Right renal pelvis (tissue), 4 donors: ENCODE results near the gene EGF. TPM values are rescaled to one million over a fixed set of nuclear protein-coding genes. Genes with fewer than 3 reads are reported as not detected.
"Not testable (repeated sequence)": the region's sequence is repeated elsewhere in the genome, so short reads cannot be mapped to it uniquely, and the experiment has no call there.

ENCODE experiments used
- DNase-seq, 4 donors: peaks; one replicate each; pipeline ENCODE4 v3.0.0-alpha.2; 2013; ENCODE audit warnings: low read depth in 4 of 4, low spot score in 3 of 4, missing footprints in 1 of 4
- polyA plus RNA-seq, 4 donors: library from polyadenylated mRNA; unstranded; fragments of 120-200 nt; gene quantifications; one replicate each; pipeline ENCODE4 v1.2.1, GENCODE V29; 2013; ENCODE audit not compliant: insufficient read length in 4 of 4

Gene EGF
- polyA plus RNA-seq, 4 donors: 2.9 to 5.2 (median 3.7) TPM

DNA sequence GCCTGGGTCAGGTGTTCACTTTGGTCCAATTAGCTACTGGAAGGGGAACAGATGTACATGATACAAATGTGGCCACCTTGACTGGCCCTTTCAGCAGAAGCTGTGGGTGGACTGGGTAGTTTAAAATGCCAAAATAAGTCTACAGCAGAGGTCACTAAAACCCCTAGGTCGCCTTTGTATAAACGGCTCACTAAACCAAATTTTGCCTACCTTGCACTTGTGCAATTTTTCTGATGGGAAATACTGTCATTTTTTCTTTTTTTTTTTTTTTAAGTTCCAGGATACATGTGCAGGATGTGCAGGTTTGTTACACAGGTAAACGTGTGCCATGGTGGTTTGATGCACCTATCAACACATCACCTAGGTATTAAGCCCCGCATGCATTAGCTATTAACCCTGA is 109.8 kb downstream of the EGF start:
- DNase-seq: no peak

DNA sequence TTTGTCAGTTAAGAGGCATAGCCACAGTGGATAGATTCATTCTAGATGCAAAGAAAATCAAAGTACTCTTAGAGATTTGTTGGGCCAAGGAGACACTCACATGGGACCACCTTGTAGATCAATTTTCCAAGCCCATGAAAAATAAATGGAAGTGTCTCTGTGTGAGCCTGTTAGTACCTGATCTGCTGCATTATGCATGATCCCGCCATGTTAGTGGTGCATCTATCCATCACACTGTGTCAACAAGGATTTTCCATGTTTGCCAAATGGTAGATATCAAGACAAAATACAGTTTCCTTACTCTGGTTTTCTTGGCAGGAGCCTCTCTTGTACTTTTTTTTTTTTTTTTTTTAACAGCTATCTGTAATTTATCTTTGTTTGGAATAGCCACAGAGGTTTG is 112.4 kb downstream of the EGF start:
- no peak for DNase-seq

DNA sequence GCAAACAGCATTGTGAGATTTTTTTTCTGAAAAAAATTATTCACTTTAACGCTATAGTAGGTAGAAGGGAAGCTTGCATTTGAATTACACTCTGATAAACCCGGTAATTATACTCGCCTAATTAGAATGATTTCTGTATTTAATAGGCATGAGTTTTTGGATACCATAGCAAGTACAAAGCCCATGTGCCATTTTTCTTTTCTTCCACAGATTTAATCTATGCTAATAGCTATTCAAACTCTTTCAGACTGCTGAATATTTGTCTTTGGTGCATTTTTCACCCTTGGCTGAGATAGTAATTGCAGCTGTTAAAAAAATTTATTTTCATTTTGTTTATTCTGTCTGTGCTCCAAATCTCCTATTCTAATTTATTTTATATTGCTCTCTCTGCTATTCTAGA is 113.0 kb downstream of the EGF start:
- no peak for DNase-seq

DNA sequence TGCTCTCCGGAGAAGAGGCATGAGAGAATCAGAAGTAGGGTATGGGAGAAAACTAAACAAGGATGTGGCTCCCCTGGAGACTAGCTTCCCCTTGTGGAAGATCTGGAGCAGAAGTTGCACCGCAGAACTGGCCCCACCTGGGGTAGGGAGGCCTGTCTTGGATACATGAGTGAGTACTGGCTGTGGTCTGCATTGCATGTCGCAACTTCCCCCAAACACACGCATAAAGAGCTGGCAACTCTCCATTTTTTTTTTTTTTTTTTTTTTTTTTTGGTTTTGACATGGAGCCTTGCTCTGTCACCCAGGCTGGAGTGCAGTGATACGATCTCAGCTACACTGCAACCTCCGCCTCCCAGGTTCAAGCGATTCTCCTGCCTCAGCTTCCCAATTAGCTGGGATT is 119.9 kb downstream of the EGF start:
- DNase-seq: no peak

DNA sequence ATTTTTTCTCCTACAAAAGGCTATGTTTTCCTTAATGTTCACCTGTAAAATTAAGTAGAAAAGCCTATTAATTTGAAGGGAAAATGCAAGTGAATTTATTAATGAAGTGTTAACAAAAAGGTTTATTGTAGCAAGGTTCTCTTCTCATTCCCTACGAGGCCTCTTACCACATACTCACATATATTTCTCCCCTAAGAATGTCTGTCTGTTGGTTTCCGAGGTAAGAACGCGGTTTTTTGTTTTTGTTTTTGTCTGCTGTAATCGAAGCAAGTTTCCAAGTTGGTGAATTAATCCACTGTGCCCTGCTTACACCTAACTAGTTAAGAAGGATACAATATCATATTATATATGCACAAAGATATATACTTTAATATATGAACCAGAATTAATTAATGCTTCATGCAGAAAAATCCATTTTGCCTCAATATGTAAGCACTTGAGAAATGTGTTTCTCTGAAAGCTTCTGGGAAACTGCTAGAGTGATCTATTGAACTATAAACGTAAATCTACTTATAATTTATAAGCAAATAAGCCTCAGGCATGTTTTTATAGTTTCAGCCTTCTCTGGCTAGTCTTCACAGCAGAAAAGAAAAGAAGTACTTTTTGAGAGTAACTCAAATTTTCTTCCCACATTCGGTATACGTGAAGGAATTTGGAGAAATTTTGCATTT is 120.8 kb downstream of the EGF start:
- DNase-seq: no peak

DNA sequence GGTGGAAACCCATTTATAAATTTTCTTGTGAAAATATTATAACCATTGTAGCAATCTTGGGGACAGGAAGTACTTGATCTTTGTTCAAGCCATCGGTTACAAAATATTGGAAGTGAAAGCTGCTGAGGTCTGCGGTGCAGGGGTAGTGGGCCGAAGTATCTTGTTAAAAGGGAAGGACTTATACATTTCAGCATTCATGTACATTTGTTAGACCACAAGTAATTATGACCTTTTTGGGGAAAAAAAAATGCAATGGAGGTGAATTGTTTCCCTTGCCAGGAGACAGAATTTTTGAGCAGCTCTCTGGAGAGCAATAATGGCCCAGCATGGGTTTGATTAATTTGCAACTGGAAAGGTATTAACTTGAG is 121.3 kb downstream of the EGF start:
- no peak for DNase-seq

DNA sequence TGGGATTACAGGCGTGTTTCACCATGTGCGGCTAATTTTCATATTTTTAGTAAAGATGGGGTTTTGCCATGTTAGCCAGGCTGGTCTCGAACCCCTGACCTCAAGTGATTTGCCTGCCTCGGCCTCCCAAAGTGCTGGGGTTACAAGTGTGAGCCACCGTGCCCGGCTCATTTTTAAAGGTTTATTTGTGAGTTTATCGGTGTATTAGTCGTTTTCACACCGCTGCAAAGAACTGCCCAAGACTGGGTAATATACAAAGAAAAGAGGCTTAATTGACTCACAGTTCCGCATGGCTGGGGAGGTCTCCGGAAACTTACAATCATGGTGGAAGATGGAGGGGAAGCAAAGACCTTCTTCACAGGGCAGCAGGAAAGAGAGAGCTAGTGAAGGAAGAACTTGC is 126.5 kb downstream of the EGF start:
- not testable (repeated sequence) for DNase-seq

DNA sequence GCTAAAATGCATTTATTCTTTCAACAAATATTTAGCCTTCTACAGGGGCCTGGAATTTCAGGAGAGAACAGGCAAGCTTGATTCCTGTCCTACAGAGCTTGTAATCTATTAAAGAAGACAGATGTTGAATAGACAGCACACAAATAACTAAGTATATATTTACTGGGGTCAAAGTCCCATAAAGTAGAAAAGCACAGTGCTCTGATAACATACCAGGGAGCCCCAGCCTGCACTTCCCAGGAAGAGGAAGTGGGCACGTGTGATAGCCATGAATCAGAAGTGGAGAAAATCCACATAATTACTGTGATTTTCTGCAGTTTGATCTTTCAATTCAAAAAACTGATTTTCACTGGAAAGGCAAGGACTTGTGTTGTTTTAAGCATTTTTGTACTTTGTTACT is 129.1 kb downstream of the EGF start:
- no peak for DNase-seq

DNA sequence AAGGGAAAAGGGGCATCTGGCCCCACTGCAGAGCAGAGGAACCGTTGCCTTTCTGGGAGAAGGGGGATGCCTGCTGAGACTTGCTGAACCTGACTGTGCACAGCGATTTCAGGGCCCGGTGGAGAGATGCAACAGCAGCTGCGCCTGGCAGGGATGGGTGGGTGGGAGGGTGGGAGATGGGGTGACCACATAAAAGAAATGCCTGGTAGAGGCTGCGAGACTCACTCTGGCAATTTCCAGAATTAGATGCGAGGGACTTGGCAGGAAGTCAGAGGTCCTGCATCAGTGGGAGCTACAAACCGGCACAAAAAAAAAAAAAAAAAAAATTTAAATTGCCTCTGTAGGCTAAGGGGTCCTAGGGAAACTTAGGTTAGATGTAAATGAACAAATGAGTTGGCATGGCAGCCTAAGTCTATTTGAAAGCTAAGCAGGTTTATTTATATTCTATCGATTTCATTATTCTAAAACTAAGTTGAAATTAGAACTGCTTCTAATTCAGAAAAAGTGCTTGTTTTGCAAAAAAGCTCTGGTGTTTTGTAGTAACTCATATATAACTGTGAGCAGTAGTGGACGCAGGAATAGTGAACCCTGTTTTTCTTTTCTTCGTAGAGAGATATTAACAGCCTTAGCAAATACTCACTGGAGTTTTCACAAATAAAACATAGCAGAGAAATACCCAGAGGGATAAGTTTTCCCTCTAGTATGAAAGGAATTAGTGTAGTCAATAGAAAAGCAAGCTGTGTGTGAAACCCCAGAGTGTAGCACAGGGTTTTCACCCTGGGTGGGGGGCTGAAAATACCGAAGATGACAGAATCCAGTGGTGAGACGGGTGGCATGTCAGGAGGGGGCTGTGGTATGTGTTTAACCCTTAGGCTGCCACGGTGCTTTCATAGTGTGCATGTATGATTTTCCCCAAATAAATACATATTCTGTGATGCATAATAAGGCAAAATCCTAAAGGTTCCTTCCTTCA is 130.1 kb downstream of the EGF start:
- DNase-seq: no peak

DNA sequence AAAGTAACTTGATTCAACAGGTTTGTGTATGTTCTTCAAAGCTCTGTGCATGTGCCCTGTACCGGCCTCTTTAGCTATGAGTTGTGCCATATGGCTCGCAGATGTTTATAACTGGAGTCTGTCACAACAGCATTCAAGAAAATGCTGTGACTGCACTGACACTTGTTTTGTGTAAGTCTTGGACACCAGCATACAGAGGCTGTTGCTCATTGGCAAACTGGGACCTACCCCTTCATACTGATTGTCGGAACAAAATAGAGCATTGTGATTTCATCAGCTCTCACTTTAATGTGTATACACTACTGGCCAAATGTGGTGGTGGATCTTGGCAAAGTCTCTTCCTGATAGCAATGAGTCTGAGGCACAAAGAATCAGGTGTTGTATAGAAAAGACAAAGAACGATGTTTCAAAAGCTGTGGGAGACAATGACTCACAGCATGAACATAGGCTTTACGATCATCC is 133.9 kb downstream of the EGF start:
- DNase-seq: no peak

DNA sequence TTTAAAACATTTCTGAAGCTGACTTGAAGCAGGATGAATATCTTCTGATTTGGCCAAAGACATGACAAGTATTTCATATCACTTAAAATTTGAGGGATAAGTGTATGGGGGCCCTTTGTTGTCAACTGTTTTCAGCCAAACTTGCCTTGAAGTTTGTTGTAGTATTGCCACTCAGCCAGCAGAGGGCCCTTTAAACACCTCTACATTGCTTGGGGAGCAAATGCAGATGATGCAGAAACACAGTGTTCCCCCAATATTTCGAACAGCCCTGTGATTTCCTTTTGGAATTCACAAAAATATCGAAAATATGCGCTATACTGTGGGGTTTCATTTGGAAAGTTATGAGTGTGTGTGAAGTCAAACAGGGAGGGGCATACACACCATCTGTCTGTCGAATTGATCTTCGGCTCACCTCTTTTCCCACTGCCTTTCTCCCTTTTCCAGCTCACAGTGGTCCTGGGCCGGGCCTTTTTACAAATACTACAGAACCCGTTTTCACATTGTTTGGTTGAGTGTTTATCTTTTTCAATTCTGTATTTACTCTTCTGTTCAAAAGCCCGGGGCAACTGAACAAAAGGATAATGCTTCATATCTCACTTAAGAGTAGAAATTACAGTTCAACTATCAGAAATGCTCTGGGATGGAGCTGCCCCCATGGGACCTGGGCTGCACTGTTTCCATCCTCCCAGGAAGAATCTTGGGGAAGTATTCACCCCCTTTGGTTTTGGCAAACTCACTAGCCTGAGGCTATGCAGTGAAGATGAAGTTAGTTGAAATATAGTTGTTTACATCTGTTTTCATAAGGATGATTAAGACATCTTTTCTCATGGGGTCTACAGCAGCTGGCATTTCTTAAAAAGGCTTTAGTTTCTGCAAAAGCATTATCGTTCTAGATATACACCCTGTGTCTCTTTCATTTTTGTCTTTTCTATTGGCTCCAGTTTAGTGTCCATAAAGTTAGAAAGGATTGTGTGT is 137.6 kb downstream of the EGF start:
- DNase-seq: no peak

DNA sequence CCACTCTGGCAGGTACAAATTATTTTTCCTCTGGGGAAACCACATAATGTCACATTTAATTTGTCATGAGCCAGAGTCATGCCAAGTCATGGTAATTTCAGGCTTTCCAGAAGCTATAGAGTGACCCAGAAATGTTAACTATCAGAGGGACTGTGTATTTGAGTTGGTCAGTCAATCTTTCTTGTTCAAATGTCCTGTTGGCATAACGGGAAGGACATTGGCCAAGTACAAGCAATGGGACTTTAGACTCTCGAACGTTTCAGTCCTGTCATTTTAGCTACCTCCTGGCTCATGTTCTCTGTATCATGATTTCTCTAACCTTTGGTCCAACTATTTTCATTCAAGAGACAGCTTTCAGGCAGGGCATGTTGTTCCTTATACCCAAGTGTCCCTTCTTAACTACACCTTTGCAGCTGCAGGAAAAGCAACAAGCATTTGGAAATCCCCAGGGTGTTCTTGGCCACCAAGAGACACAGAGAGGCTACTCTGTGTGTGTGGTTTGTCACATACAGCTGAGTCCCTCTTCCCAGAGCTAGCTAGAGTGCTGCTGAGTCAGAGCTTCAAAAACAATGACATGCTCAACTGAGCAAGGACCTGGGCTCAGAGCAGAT is 142.6 kb downstream of the EGF start:
- no peak for DNase-seq

DNA sequence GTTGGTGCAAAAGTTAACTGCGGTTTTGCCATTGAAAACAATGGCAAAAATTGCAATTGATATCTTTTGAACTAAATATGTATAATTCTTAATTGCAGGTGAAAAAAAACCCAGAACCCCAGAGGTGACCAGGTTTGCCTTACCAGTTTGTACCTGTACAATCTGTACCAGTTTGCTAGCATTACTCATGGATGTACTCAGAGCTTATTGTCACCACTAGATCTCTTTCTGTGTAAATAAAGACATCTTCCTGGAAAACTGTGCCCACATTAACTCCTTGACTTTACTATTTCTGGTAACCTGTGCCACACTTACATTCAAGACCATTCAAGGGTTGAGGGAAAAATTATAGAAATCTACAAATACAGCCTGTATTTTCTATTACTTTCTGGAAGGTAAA is 146.0 kb downstream of the EGF start:
- no peak for DNase-seq

DNA sequence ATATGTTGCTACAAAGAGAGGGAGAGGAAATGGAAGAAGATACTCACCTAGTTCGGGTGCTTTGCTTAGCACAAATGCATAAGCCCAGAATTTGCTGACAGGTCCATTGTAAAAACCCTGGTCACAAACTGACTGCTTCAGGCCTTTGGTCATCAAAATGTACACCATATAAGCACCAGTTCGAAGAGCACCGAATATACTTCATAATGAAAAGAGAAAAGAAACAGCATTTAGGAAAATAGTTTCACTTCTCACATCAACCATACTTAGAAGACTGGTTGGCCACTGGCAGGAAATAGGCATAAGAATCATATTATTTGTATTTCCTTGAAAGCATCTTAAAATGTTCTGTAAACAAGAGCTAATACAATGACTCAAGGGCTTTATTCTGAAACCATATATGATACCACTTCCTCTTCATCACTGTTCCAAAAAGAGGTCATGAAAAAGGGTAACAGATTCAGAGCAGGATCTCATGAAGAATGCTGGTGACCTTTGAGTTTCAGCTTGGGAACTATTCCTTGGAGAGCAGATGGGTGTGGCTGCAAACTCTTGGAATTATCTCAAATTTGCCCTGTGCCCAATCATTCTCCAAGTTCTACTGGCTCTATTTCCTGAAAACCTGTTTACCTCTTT is 147.0 kb downstream of the EGF start:
- no peak for DNase-seq

DNA sequence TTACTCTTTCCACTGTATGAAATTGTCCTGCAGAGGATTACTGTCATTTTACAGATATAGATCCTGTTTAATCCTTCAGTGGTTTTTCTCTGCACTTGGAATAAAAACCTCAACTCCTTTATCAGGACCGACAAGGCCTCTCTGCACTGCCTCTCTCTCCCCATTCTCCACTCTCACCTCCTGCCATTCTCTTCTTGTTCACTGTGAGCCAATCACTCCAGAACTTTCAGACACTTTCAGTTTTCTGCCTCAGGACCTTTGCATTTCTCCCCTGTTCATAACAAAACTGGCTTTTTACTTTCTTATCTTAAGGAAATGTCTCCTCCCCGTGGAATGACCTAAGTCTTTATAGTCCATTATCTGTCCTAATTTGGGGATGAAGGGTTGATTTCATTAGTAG is 148.4 kb downstream of the EGF start:
- DNase-seq: no peak

Other genes with a start within 250 kb of the EGF start
- gene CASP6, start 209.4 kb upstream of the EGF start, polyA plus RNA-seq: 10 to 100 TPM; 40.2 to 47.7 (median 44.2) TPM
- gene PLA2G12A, start 182.8 kb upstream of the EGF start, polyA plus RNA-seq: 10 to 100 TPM; 25.7 to 35.4 (median 32.8) TPM
- gene CFI, start 110.9 kb upstream of the EGF start, polyA plus RNA-seq: 10 to 100 TPM; 69.3 to 86.4 (median 79.0) TPM
- 10 to 100 TPM; 40.8 to 44.4 (median 42.3) TPM for gene GAR1, start 97.1 kb upstream of the EGF start, polyA plus RNA-seq
- under 1 TPM; 0.45 to 0.79 (median 0.47) TPM for gene RRH, start 84.9 kb upstream of the EGF start, polyA plus RNA-seq
- under 1 TPM; 0.31 to 0.96 (median 0.41) TPM for gene LRIT3, start 64.8 kb upstream of the EGF start, polyA plus RNA-seq